Transverse colon (tissue), 4 donors: ENCODE measurements around the gene MOB3B. TPM values are rescaled to one million over a fixed set of nuclear protein-coding genes. Genes with fewer than 3 reads are reported as not detected.

Source experiments
- DNase-seq: peaks from one replicate; pipeline ENCODE4 v3.0.0-alpha.2; 2019
- H3K27ac ChIP-seq, 4 donors: fragments of 200-600 bp; sonication (generic); 2 replicates each; pipeline ENCODE4 v1.5.1; 2016 to 2018; ENCODE audit warnings: inconsistent platforms in 4 of 4
- H3K27me3 ChIP-seq: fragments of 200-600 bp; sonication (generic); 2 replicates; pipeline ENCODE4 v1.5.1; 2017; ENCODE audit warnings: inconsistent platforms
- H3K36me3 ChIP-seq, 4 donors: fragments of 200-600 bp; sonication (generic); 2 replicates each; pipeline ENCODE4 v1.5.1; 2017 to 2019; ENCODE audit warnings: inconsistent platforms in 4 of 4
- H3K4me1 ChIP-seq, 4 donors: fragments of 200-600 bp; sonication (generic); 2 replicates each; pipeline ENCODE4 v1.5.1; 2017 to 2020; ENCODE audit warnings: inconsistent platforms in 4 of 4
- H3K4me3 ChIP-seq, 4 donors: fragments of 200-600 bp; sonication (generic); 1 replicate in 1 of 4; 2 replicates in 3 of 4; pipeline versions ENCODE4 v1.5.1 to v1.6.1; 2017 to 2019; ENCODE audit warnings: inconsistent platforms in 4 of 4
- H3K9me3 ChIP-seq, 2 donors: fragments of 200-600 bp; sonication (generic); 2 replicates each; pipeline ENCODE4 v1.5.1; 2017 to 2019; ENCODE audit warnings: inconsistent platforms in 2 of 2
- EP300 ChIP-seq: sonication (generic); formaldehyde crosslinking; IDR thresholded peaks from one replicate; pipeline ENCODE4 v1.6.1; 2017; ENCODE audit warnings: antibody characterized with exemption, low read depth
- POLR2A ChIP-seq: fragments of 450-650 bp; IDR thresholded peaks from one replicate; pipeline ENCODE4 v1.6.1; 2016; ENCODE audit warnings: antibody characterized with exemption, mild to moderate bottlenecking, moderate library complexity
- POLR2AphosphoS5 ChIP-seq, 3 donors: sonication (generic); formaldehyde crosslinking; IDR thresholded peaks; one replicate each; pipeline ENCODE4 v1.6.1; 2016; ENCODE audit warnings: antibody characterized with exemption in 3 of 3
- WGBS, 2 donors: methylation state at CpG; one replicate each; pipeline ENCODE4 v1.1.5; 2018; ENCODE audit warnings: low coverage in 1 of 2; 5-methylcytosine and 5-hydroxymethylcytosine counted together
- in situ Hi-C, 4 donors: fragments of 200-750 bp; cut with MboI; loops; one replicate each; pipeline versions ENCODE4 v1.15.0 to v1.15.1; 2017; ENCODE audit warnings: low sequenced_read_pairs in 3 of 4, low pct_ligation_motif_present in 1 of 4, low pct_unique_long_range_greater_than_20kb in 1 of 4
- intact Hi-C: fragments of 100-400 bp; cut with DNase I; formaldehyde crosslinking; loops from one replicate; pipeline ENCODE4 v1.15.1; 2023; ENCODE audit warnings: low total_unique reads
- total RNA-seq, 4 donors: library from RNA; depleted of rRNA; stranded (reverse); fragments of >200 nt; gene quantifications; one replicate each; pipeline ENCODE4 v1.1.0, GENCODE V29; 2016
- TF ChIP-seq, protein P1 (sequence below), 5 experiments: fragments of 200-600 bp in 3 of 5; fragments of 450-650 bp in 2 of 5; sonication (generic) in 3 of 5; IDR thresholded peaks; 1 replicate in 2 of 5; 2 replicates in 3 of 5; pipeline ENCODE4 v1.5.1; 2016 to 2017; ENCODE audit warnings: antibody characterized with exemption in 5 of 5, inconsistent platforms in 3 of 5, mild to moderate bottlenecking in 2 of 5, moderate library complexity in 1 of 5

MOB3B gene
- total RNA-seq, 4 donors from 2014 or later: 18.3 to 39.7 (median 29.1) TPM

DNA sequence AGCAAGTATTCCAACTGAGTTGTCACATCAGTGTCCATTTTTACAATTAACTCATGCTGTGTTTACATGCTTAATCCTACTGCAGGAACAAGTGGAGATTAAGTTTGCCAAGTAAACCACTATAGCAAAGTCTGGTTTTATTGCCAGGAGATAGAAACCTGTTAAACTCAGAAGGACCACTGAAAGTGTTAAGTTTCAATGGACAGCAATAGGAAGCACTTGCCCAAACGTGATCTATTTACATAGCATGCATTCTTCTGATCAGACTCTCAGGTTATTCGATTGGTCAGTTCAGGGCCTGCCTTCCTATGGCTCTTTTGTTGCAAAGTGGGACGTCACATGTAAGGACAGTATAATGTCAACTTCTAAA, 33.5 kb downstream of the MOB3B start:
- in situ Hi-C loops (no loop called here), intact Hi-C loops (no loop called here)
- no peak for DNase-seq
- Histone ChIP-seq H3K36me3 (no peaks in the 10 kb centered on the region), H3K4me1 (peaks cover 0 to 25% (median 2%) of the 10 kb centered on the region in 4 donors), H3K27ac (no peak overlapping the region), H3K27me3 (no peaks in the 10 kb centered on the region), H3K9me3 (no peaks in the 10 kb centered on the region), H3K4me3 (no peak overlapping the region)
- WGBS, 2 donors: 57% methylated on average over 3 of the region's 3 CpGs; no CpG with 5 or more reads in 1 of the 2 donors
- TF ChIP-seq POLR2A (no peak), POLR2AphosphoS5 (IDR thresholded peaks at IDR 0.05) (no peak), EP300 (no peak)
- TF ChIP-seq, protein P1, sequence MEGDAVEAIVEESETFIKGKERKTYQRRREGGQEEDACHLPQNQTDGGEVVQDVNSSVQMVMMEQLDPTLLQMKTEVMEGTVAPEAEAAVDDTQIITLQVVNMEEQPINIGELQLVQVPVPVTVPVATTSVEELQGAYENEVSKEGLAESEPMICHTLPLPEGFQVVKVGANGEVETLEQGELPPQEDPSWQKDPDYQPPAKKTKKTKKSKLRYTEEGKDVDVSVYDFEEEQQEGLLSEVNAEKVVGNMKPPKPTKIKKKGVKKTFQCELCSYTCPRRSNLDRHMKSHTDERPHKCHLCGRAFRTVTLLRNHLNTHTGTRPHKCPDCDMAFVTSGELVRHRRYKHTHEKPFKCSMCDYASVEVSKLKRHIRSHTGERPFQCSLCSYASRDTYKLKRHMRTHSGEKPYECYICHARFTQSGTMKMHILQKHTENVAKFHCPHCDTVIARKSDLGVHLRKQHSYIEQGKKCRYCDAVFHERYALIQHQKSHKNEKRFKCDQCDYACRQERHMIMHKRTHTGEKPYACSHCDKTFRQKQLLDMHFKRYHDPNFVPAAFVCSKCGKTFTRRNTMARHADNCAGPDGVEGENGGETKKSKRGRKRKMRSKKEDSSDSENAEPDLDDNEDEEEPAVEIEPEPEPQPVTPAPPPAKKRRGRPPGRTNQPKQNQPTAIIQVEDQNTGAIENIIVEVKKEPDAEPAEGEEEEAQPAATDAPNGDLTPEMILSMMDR (IDR thresholded peaks at IDR 0.05): no peak

DNA sequence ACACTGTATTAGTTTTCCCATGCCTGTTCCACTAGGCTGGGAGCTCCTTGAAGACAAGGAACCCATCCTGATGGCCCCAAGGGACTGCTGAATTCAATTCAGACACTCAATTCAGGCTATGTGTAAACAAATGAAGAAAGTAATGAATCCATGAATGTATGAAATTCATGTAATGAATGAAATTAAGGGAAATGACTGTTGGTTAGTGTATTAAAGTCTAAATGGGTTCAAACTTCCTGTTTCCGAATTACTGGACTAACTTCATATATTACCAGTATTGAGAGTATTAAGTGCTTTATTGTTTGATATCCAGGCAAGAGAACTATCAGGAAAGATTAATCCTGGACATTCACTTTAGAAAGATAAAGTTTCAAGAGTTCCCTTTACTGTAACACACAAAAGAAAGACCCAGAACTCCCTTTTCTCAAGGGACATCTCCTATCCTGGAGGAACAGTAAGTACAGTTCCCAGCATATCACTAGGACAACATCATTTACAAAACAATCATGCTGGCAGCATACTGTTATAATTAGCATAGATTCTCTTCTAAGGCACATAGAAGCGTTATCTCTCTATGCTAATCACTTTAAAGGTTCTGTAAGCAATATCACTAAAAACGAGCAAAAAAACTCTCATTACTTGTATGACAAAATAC, 34.0 kb downstream of the MOB3B start:
- TF ChIP-seq, protein P1 (IDR thresholded peaks at IDR 0.05): no peak
- TF ChIP-seq EP300 (no peak), POLR2A (no peak), POLR2AphosphoS5 (IDR thresholded peaks at IDR 0.05) (no peak)
- H3K27ac ChIP-seq: no peak overlapping the region
- in situ Hi-C loops: no loop called here

DNA sequence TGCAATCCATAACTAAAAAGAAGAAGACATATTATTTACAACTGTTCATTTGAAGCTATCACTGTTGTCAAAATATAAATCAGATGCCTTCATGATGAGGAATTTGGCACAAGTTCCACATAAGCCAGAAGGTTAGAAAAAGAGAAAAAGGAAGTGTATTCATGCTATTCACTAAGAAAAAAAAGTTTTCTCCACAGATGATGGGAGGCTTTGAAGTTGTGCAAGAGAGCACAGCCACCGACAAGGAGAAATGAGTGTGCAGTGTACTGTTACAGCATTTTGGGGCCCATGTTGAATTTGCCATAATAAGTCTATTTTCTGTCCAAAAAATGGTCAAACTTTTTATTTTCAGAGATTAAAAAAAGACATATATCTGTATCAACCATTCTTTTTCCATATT, 38.5 kb downstream of the MOB3B start:
- in situ Hi-C loops: no loop called here
- intact Hi-C loops: no loop called here
- no peak for TF ChIP-seq EP300
- Histone ChIP-seq H3K27me3 (no peaks in the 10 kb centered on the region), H3K4me1 (peaks cover 0 to 25% (median 17%) of the 10 kb centered on the region in 4 donors), H3K9me3 (no peaks in the 10 kb centered on the region), H3K4me3 (no peak overlapping the region), H3K36me3 (no peaks in the 10 kb centered on the region), H3K27ac (no peak overlapping the region)
- DNase-seq: no peak
- 58 to 70% methylated on average over 1 of the region's 1 CpG for WGBS, 2 donors

More for the DNA sequence above, 34.0 kb downstream of the MOB3B start:
- Histone ChIP-seq H3K36me3 (no peaks in the 10 kb centered on the region), H3K27me3 (no peaks in the 10 kb centered on the region), H3K4me1 (peaks cover 0 to 25% (median 2%) of the 10 kb centered on the region in 4 donors), H3K4me3 (no peak overlapping the region), H3K9me3 (no peaks in the 10 kb centered on the region)
- WGBS, 2 donors: 65 to 73% methylated on average over 3 of the region's 3 CpGs
- no peak for DNase-seq
- intact Hi-C loops: no loop called here

DNA sequence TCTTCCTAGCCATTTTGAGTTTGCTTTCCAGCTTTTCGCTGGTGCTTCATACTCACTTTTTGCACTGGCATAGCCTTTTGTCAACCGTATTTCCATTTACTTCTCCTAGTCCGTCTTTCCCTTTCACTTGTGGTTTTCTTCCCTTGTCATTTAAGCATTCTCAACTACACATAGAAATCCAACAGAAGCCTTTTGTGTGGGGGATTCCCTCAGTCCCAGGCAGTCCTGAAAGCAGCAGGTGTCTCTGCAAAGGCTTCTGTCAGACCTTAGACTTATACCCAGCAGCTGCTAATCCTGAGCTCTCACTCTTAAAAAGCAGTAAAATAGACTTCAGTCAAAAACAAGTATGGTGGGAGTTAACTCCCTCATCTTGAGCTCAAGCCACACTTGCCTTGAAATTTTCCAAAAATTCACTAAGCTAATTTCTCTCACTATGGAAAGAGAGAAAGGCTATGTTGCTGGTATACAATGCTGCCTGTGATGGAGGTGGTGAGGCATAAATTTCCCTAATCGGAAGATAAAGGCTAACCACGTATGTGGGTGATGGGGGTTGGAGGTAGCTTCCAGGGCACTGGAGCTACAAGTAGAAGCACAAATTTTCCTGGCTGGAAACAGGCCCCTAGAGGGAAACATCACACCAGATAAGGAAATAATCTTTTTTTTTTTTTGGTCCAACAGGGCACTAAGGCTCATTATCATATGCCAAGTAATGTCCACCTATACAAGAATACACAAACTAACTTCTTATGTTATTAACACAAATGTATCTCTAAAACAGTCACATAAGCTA, 40.3 kb downstream of the MOB3B start:
- Histone ChIP-seq H3K9me3 (no peaks in the 10 kb centered on the region), H3K27ac (no peak overlapping the region), H3K4me1 (peaks cover 0 to 16% (median 14%) of the 10 kb centered on the region in 4 donors), H3K36me3 (no peaks in the 10 kb centered on the region), H3K4me3 (no peak overlapping the region), H3K27me3 (no peaks in the 10 kb centered on the region)
- intact Hi-C loops: no loop called here
- in situ Hi-C loops: no loop called here
- TF ChIP-seq POLR2AphosphoS5 (IDR thresholded peaks at IDR 0.05) (no peak), POLR2A (no peak), EP300 (no peak)
- TF ChIP-seq, protein P1 (IDR thresholded peaks at IDR 0.05): no peak
- WGBS, 2 donors: 72 to 83% methylated on average over 5 of the region's 5 CpGs
- DNase-seq: no peak
